WTC11 (cell line): Measurements from ENCODE around the gene SLC5A10. TPM values are rescaled to one million over a fixed set of nuclear protein-coding genes. Genes with fewer than 3 reads are reported as not detected.

Source experiments
- ATAC-seq: fragments of 200-7000 bp; cut with Tn5 transposase; 2 replicates; pipeline ENCODE4 v1.10.0; 2021; ENCODE audit warnings: mild to moderate bottlenecking, moderate library complexity
- CTCF ChIA-PET: fragments of 300-600 bp; sonication (Branson Sonifier 250); formaldehyde crosslinking; loops from one replicate; lab custom pipeline; 2021; ENCODE audit warnings: antibody characterized with exemption; lab: Charles Lee
- POLR2A ChIA-PET: fragments of 350-600 bp; sonication (Branson Sonifier 250); formaldehyde crosslinking; loops from one replicate; lab custom pipeline; 2021; ENCODE audit warnings: antibody characterized with exemption; lab: Charles Lee
- DNase-seq: peaks from one replicate; pipeline ENCODE4 v3.0.0; 2021; ENCODE audit warnings: low spot score
- H3K27ac Mint-ChIP-seq: 2 replicates; pipeline ENCODE4 v1.8.0; 2021; ENCODE audit warnings: mixed read lengths
- H3K27me3 Mint-ChIP-seq: 2 replicates; pipeline ENCODE4 v1.8.0; 2021; ENCODE audit warnings: low read depth, mild to moderate bottlenecking, moderate library complexity, mixed read lengths
- H3K36me3 Mint-ChIP-seq: 2 replicates; pipeline ENCODE4 v1.8.0; 2021; ENCODE audit warnings: mixed read lengths
- H3K4me1 Mint-ChIP-seq: 2 replicates; pipeline ENCODE4 v1.8.0; 2022; ENCODE audit warnings: mixed read lengths
- H3K4me3 Mint-ChIP-seq: 2 replicates; pipeline ENCODE4 v1.8.0; 2021; ENCODE audit warnings: mild to moderate bottlenecking, moderate library complexity, mixed read lengths
- H3K9me3 Mint-ChIP-seq: 2 replicates; pipeline ENCODE4 v1.8.0; 2021; ENCODE audit warnings: mixed read lengths
- AR ChIP-seq: fragments of 250-450 bp; sonication (Bioruptor Pico); IDR thresholded peaks from 2 replicates; pipeline ENCODE4 v1.9.0; 2021; ENCODE audit warnings: mild to moderate bottlenecking
- ATF2 ChIP-seq: sonication (generic); formaldehyde crosslinking; IDR thresholded peaks from 2 replicates; pipeline ENCODE4 v1.8.1; 2022; ENCODE audit warnings: low read depth, missing genetic modification reagents, borderline replicate concordance
- FOXJ3 ChIP-seq: sonication (generic); formaldehyde crosslinking; IDR thresholded peaks from 2 replicates; pipeline ENCODE4 v1.9.0; 2021; ENCODE audit warnings: missing genetic modification reagents, mild to moderate bottlenecking, borderline replicate concordance
- FOXP1 ChIP-seq: sonication (generic); formaldehyde crosslinking; IDR thresholded peaks from 2 replicates; pipeline ENCODE4 v1.8.0; 2022; ENCODE audit warnings: missing genetic modification reagents, mild to moderate bottlenecking, moderate library complexity, borderline replicate concordance
- GTF2I ChIP-seq: fragments of 250-450 bp; sonication (Bioruptor Pico); conservative IDR thresholded peaks from 2 replicates; pipeline ENCODE4 v1.4.0; 2021; ENCODE audit warnings: mild to moderate bottlenecking
- MLX ChIP-seq: sonication (generic); formaldehyde crosslinking; IDR thresholded peaks from 2 replicates; pipeline ENCODE4 v1.8.1; 2023; ENCODE audit warnings: mild to moderate bottlenecking, missing genetic modification reagents, moderate library complexity
- NFATC4 ChIP-seq: fragments of 250-450 bp; sonication (Bioruptor Pico); IDR thresholded peaks from 2 replicates; pipeline ENCODE4 v1.9.0; 2021; ENCODE audit warnings: mild to moderate bottlenecking
- NR1H2 ChIP-seq: sonication (generic); formaldehyde crosslinking; IDR thresholded peaks from 2 replicates; pipeline ENCODE4 v1.9.0; 2021; ENCODE audit warnings: mild to moderate bottlenecking, moderate library complexity, missing genetic modification reagents
- SP1 ChIP-seq: sonication (generic); formaldehyde crosslinking; conservative IDR thresholded peaks from 2 replicates; pipeline ENCODE4 v1.8.1; 2022; ENCODE audit warnings: missing genetic modification reagents
- TCF7 ChIP-seq: sonication (generic); formaldehyde crosslinking; IDR thresholded peaks from 2 replicates; pipeline ENCODE4 v1.8.0; 2022; ENCODE audit warnings: mild to moderate bottlenecking, low read depth, missing genetic modification reagents, moderate library complexity
- TEAD1 ChIP-seq: sonication (generic); formaldehyde crosslinking; IDR thresholded peaks from 2 replicates; pipeline ENCODE4 v1.8.0; 2022; ENCODE audit warnings: mild to moderate bottlenecking, missing genetic modification reagents
- ZNF232 ChIP-seq: sonication (generic); formaldehyde crosslinking; IDR thresholded peaks from 2 replicates; pipeline ENCODE4 v1.8.0; 2022; ENCODE audit warnings: mild to moderate bottlenecking, missing genetic modification reagents
- ZNF263 ChIP-seq: sonication (generic); formaldehyde crosslinking; IDR thresholded peaks from 2 replicates; pipeline ENCODE4 v1.8.1; 2022; ENCODE audit warnings: low read depth, mild to moderate bottlenecking, moderate library complexity, missing genetic modification reagents
- ZNF317 ChIP-seq: sonication (generic); formaldehyde crosslinking; IDR thresholded peaks from 2 replicates; pipeline ENCODE4 v1.8.1; 2023; ENCODE audit warnings: low read depth, mild to moderate bottlenecking, moderate library complexity, missing genetic modification reagents, borderline replicate concordance
- ZNF416 ChIP-seq: fragments of 250-450 bp; sonication (Bioruptor Pico); IDR thresholded peaks from 2 replicates; pipeline ENCODE4 v1.9.0; 2021; ENCODE audit warnings: mild to moderate bottlenecking, inconsistent platforms
- ZNF423 ChIP-seq: fragments of 250-450 bp; sonication (Bioruptor Pico); IDR thresholded peaks from 2 replicates; pipeline ENCODE4 v2.1.2; 2022; ENCODE audit warnings: mild to moderate bottlenecking, moderate library complexity
- ZNF512 ChIP-seq: sonication (generic); formaldehyde crosslinking; IDR thresholded peaks from 2 replicates; pipeline ENCODE4 v1.8.1; 2022; ENCODE audit warnings: missing genetic modification reagents, borderline replicate concordance
- total RNA-seq: library from RNA; stranded (reverse); gene quantifications from 3 replicates; pipeline ENCODE4 v1.2.3, GENCODE V29; 2021
- TF ChIP-seq, protein P1 (sequence below): fragments of 250-450 bp; sonication (Bioruptor Pico); IDR thresholded peaks from 2 replicates; pipeline ENCODE4 v1.9.0; 2021; ENCODE audit warnings: mild to moderate bottlenecking
- TF ChIP-seq, protein P2 (sequence below): fragments of 250-450 bp; sonication (Bioruptor Pico); IDR thresholded peaks from 2 replicates; pipeline ENCODE4 v1.8.0; 2021; ENCODE audit warnings: mild to moderate bottlenecking
- TF ChIP-seq, protein P3 (sequence below): sonication (generic); formaldehyde crosslinking; IDR thresholded peaks from 2 replicates; pipeline ENCODE4 v1.8.0; 2022; ENCODE audit warnings: mild to moderate bottlenecking, missing genetic modification reagents

SLC5A10 gene
- total RNA-seq, 1 experiment from 2014 or later: not detected

GRCh38 chr17:19016297-19016696 lies 64.3 kb downstream of the SLC5A10 start:
- ATAC-seq (no peak), DNase-seq (no peak)
- H3K36me3 Mint-ChIP-seq: no peaks in the 10 kb centered on the region
- H3K27ac Mint-ChIP-seq: no peak overlapping the region
- POLR2A ChIA-PET: no interaction called here
- peaks cover 6% of the 10 kb centered on the region for H3K4me1 Mint-ChIP-seq
- no peaks in the 10 kb centered on the region for H3K9me3 Mint-ChIP-seq
- CTCF ChIA-PET: interaction anchor here (0.5 to 1.9 kb wide), 2 partner anchors 55 to 85 kb away, joined by 3 to 8 read pairs; no protein-coding TSS in a partner anchor
- TF ChIP-seq, protein P1, sequence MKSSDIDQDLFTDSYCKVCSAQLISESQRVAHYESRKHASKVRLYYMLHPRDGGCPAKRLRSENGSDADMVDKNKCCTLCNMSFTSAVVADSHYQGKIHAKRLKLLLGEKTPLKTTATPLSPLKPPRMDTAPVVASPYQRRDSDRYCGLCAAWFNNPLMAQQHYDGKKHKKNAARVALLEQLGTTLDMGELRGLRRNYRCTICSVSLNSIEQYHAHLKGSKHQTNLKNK (CRISPR knock-in tag): no peak
- TF ChIP-seq FOXP1 (CRISPR knock-in tag) (no peak), ZNF232 (CRISPR knock-in tag) (no peak), ZNF416 (CRISPR knock-in tag) (no peak), TEAD1 (CRISPR knock-in tag) (no peak), AR (no peak)
- no peak overlapping the region for H3K4me3 Mint-ChIP-seq
- no peaks in the 10 kb centered on the region; the same call in none of the 2 replicates for H3K27me3 Mint-ChIP-seq

DNA sequence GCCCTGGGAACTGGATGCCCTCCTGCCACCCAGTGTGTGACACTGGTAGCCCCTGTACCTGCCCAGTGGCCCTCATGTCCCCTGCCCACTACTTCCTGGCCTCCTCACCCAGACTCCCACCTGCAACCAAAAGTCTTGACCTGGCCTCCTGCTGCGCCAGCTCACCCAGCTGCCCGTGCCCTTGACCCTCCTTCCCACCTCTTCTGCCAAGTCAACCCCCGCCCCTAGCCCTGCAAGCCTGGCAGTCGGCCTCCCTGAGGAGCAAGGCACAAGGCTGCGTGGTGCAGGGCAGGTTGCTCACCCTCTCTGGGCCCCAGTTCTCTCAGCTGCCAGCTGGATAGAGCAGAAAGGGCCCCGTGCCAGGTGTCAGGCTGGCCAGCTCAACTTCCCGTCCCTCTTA lies 64.9 kb downstream of the SLC5A10 start:
- CTCF ChIA-PET: interaction anchor here (1.9 kb wide), 1 partner anchor 56 kb away, joined by 8 read pairs; no protein-coding TSS in a partner anchor
- Mint-ChIP-seq H3K27ac (no peak overlapping the region; the same call in 1 of the 2 replicates), H3K4me3 (no peak overlapping the region), H3K36me3 (no peaks in the 10 kb centered on the region), H3K27me3 (no peaks in the 10 kb centered on the region; the same call in none of the 2 replicates), H3K4me1 (0 out of 2 replicates have a peak, but pooled peaks cover 5% of the 10 kb centered on the region), H3K9me3 (no peaks in the 10 kb centered on the region)
- no peak for TF ChIP-seq TCF7 (CRISPR knock-in tag)
- TF ChIP-seq ZNF263: no peak
- TF ChIP-seq ZNF317 (CRISPR knock-in tag): no peak
- no peak for TF ChIP-seq NR1H2 (CRISPR knock-in tag)
- no peak for TF ChIP-seq FOXJ3 (CRISPR knock-in tag)
- TF ChIP-seq SP1: no peak
- TF ChIP-seq ZNF423 (CRISPR knock-in tag): no peak
- TF ChIP-seq GTF2I (CRISPR knock-in tag): no peak
- no peak for TF ChIP-seq ZNF512 (CRISPR knock-in tag)
- TF ChIP-seq, protein P2, sequence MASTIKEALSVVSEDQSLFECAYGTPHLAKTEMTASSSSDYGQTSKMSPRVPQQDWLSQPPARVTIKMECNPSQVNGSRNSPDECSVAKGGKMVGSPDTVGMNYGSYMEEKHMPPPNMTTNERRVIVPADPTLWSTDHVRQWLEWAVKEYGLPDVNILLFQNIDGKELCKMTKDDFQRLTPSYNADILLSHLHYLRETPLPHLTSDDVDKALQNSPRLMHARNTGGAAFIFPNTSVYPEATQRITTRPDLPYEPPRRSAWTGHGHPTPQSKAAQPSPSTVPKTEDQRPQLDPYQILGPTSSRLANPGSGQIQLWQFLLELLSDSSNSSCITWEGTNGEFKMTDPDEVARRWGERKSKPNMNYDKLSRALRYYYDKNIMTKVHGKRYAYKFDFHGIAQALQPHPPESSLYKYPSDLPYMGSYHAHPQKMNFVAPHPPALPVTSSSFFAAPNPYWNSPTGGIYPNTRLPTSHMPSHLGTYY (CRISPR knock-in tag): no peak
- ATAC-seq (no peak), DNase-seq (no peak)
- POLR2A ChIA-PET: no interaction called here

DNA sequence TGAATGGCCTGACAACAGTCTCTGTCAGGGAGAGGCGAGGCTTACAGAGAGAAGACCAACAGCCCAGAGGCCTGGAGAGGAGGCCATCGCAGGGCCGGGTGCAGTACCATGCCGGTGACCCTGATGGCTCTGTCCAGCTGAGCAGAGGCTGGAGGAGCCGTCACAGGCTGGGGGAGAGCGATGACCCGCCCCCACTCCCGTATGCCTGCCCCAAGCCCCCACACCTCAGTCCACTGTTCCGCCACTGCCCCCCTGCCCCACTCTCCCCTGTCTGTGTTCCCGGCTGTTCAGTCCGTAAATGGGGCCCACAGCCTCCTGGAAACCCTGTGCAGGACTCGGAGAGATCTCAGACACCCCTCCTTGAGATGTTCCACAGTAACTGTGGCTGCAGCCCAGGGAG lies 65.4 kb downstream of the SLC5A10 start:
- TF ChIP-seq ATF2 (CRISPR knock-in tag) (no peak), NFATC4 (no peak), MLX (CRISPR knock-in tag) (no peak)
- TF ChIP-seq, protein P3, sequence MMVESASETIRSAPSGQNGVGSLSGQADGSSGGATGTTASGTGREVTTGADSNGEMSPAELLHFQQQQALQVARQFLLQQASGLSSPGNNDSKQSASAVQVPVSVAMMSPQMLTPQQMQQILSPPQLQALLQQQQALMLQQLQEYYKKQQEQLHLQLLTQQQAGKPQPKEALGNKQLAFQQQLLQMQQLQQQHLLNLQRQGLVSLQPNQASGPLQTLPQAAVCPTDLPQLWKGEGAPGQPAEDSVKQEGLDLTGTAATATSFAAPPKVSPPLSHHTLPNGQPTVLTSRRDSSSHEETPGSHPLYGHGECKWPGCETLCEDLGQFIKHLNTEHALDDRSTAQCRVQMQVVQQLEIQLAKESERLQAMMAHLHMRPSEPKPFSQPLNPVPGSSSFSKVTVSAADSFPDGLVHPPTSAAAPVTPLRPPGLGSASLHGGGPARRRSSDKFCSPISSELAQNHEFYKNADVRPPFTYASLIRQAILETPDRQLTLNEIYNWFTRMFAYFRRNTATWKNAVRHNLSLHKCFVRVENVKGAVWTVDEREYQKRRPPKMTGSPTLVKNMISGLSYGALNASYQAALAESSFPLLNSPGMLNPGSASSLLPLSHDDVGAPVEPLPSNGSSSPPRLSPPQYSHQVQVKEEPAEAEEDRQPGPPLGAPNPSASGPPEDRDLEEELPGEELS (CRISPR knock-in tag): no peak
- ATAC-seq (no peak), DNase-seq (no peak)
- no peaks in the 10 kb centered on the region for H3K36me3 Mint-ChIP-seq
- no peak overlapping the region for H3K27ac Mint-ChIP-seq
- 0 out of 2 replicates have a peak, but pooled peaks cover 5% of the 10 kb centered on the region for H3K4me1 Mint-ChIP-seq
- no peak overlapping the region for H3K4me3 Mint-ChIP-seq
- POLR2A ChIA-PET: no interaction called here
- no peaks in the 10 kb centered on the region for H3K9me3 Mint-ChIP-seq
- no peaks in the 10 kb centered on the region; the same call in 1 of the 2 replicates for H3K27me3 Mint-ChIP-seq
- CTCF ChIA-PET: interaction anchor here (1.9 kb wide), 1 partner anchor 56 kb away, joined by 8 read pairs; no protein-coding TSS in a partner anchor
